ENCODE data around the gene ABCA5.

ABCA5 gene

GRCh38 chr17:69327060-69327831, at the start of gene ABCA5:
ABCA5 (minus strand) TSS chr17:69327133; CDS start chr17:69314415, 12,718 bp downstream.
- peak; percentile 95 for DNase-seq (ENCODE audit: low read depth)

- no peak for DNase-seq (ENCODE audit: low read depth)
These were observed 48.3 kb upstream of the ABCA5 start for GRCh38 chr17:69375229-69375628.

GRCh38 chr17:69373069-69373468, 46.1 kb upstream of the ABCA5 start:
- DNase-seq (ENCODE audit: low read depth) = no peak

GRCh38 chr17:69367298-69367697, 40.4 kb upstream of the ABCA5 start:
- no peak for DNase-seq (ENCODE audit: low read depth)

GRCh38 chr17:69363488-69364210, 36.7 kb upstream of the ABCA5 start:
- DNase-seq (ENCODE audit: low read depth) = no peak

- no peak for DNase-seq (ENCODE audit: low read depth)
These were observed 34.2 kb upstream of the ABCA5 start for GRCh38 chr17:69361156-69361555.

- no peak for DNase-seq (ENCODE audit: low read depth)
These were observed 32.0 kb upstream of the ABCA5 start for GRCh38 chr17:69358688-69359596.

GRCh38 chr17:69357701-69358100, 30.8 kb upstream of the ABCA5 start:
- peak; percentile 8 for DNase-seq (ENCODE audit: low read depth)

GRCh38 chr17:69356625-69357024, 29.7 kb upstream of the ABCA5 start:
- DNase-seq (ENCODE audit: low read depth) = no peak

- DNase-seq (ENCODE audit: low read depth) = no peak
These were observed 24.0 kb upstream of the ABCA5 start for GRCh38 chr17:69350911-69351310.

GRCh38 chr17:69348429-69348828, 21.5 kb upstream of the ABCA5 start:
- no peak for DNase-seq (ENCODE audit: low read depth)

GRCh38 chr17:69346766-69347165, 19.8 kb upstream of the ABCA5 start:
- no peak for DNase-seq (ENCODE audit: low read depth)

- peak; percentile 19 for DNase-seq (ENCODE audit: low read depth)
These were observed 18.0 kb upstream of the ABCA5 start for GRCh38 chr17:69344939-69345338.

GRCh38 chr17:69342896-69343644, 16.1 kb upstream of the ABCA5 start:
- DNase-seq (ENCODE audit: low read depth) = peak; percentile 36

- DNase-seq (ENCODE audit: low read depth) = no peak
These were observed 13.0 kb upstream of the ABCA5 start for GRCh38 chr17:69339937-69340336.

- DNase-seq (ENCODE audit: low read depth) = no peak
These were observed 10.1 kb upstream of the ABCA5 start for GRCh38 chr17:69336996-69337395.

GRCh38 chr17:69336580-69336979, 9.6 kb upstream of the ABCA5 start:
- DNase-seq (ENCODE audit: low read depth) = no peak

- DNase-seq (ENCODE audit: low read depth) = peak; percentile 59
These were observed 8.1 kb upstream of the ABCA5 start for GRCh38 chr17:69335058-69335457.

GRCh38 chr17:69333561-69333960, 6.6 kb upstream of the ABCA5 start:
- no peak for DNase-seq (ENCODE audit: low read depth)

GRCh38 chr17:69331756-69332155, 4.8 kb upstream of the ABCA5 start:
- no peak for DNase-seq (ENCODE audit: low read depth)

GRCh38 chr17:69326377-69327059, 415 bp downstream of the ABCA5 start:
- peak; percentile 40 for DNase-seq (ENCODE audit: low read depth)

Measured in iris pigment epithelial cell (primary cell).